ENCODE results near the gene PCNX4.

PCNX4 gene

DNA sequence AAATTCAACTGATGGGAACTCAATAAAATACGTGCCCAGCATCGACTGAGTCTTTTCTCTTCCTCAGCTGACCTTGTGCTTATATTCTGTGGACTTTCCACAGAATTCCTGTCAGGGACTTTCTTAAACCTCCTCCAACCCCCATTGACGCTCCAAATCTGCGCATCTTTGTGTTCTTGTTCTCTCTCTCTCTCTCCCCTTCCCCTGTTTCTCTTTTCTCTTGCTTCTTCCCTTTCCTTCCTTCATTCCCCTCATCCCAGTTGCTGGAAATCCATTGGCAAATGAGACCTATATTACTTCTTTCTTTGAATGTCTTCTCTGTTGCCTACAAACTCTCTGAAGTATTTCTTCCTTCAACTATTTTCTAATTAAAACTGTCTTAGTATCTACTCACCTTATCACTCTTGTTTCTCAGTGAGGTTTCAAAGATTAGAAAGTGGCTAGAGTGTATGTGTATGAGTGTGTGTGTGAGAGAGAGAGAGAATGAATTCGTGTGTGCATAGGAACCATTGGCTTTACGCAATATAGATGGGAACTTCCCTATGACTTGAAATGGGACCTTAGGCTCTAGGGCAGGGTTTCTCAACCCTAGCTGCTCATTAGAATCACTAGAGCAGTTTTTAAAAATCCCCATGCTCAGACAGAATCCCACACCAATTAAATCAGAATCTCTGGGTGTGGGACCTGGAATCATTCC, 115.3 kb downstream of the PCNX4 start:
- DNase-seq (ENCODE audit: low read depth): no peak

DNA sequence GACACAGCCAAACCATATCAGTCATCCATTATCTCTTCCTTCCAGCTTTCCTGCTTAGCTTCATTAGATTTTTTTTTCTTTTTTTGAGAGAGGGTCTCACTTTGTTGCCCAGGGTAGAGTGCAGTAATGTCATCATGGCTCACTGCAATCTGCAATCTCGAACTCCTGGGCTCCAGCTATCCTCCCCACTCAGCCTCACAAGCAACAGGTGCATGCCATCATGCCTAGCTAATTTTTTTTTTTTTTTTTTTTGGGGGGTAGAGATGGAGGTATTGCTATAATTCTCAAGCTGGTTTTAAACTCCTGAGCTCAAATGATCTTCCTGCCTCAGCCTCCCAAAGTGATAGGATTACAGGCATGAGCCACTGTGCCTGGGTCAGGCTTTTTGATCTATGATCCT, 119.0 kb downstream of the PCNX4 start:
- DNase-seq (ENCODE audit: low read depth): no peak

DNA sequence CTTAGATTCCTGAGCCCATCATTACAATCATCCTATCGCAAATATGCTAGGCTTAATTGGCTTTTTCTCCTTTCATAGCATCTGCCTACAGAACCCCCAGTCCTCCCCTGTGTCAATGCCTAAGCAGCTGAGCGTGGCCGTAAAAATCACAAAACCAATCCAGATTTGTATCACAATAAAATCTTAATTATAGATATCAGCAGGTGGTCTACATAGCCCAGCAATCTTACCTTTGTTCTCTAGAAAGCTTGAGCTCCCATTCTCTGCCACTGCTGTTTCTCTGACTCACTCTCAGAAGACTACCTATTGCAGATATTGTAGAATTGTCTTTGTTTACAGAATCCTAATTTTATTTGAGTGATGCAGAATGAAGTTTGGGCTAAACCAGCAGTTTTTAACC, 119.4 kb downstream of the PCNX4 start:
- no peak for DNase-seq (ENCODE audit: low read depth)

DNA sequence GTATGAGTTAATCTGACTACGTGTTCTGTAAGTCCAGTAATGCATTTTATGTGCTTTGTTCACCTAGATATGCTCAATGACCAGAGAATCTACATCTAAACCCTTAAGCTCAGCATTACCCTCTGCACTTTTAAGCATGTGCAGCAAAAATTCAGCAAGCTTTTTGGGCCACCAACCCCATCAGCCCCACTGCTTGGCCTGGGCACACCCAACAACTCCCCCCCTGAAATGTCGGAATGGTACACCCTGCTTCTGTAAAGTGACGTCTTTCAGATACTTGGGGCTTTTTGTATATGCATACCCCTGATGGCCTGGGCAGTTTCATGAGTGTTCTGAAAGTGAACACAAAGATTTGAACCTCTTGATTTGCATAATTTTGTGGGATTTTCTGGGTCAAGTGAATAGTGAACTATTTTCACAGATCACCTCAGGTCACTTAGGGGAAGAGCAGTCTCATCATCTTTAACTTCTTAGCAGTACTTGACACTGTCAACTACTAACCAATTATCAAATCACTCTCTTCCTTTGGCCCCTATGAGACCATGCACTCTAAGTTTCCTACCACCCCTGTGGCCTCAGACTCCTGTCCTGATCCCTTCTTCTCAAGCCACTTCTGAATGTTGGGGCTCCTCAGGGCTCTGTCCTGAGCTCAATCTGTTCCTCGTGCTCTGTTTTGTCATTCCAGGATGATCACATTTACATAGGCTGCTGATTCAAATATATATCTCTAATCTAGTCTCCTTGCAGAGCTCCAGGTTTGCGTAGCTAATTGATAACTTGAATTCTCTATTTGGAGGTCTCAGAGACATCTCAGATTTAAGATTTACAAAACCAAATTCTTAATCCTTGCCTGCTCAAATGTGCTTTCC, 121.0 kb downstream of the PCNX4 start:
- DNase-seq (ENCODE audit: low read depth): no peak

DNA sequence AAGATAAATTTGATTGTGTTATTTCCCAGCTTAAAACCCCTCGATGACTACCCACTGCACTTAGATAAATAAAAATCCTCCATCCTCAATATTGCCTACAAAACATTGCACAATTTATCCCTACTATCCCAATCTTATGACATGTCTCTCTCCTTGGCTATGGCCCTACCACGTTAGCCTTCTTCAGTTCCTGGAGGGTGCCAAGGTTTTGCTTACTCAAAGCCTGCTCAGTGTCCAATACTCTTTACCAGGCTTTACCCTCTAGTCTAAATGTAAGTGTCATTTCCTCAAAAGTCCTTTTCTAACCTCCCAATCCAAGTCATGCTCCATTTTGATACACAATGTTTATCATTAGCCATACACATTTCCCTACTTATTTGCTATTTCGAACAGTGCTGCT, 122.3 kb downstream of the PCNX4 start:
- DNase-seq (ENCODE audit: low read depth): no peak

DNA sequence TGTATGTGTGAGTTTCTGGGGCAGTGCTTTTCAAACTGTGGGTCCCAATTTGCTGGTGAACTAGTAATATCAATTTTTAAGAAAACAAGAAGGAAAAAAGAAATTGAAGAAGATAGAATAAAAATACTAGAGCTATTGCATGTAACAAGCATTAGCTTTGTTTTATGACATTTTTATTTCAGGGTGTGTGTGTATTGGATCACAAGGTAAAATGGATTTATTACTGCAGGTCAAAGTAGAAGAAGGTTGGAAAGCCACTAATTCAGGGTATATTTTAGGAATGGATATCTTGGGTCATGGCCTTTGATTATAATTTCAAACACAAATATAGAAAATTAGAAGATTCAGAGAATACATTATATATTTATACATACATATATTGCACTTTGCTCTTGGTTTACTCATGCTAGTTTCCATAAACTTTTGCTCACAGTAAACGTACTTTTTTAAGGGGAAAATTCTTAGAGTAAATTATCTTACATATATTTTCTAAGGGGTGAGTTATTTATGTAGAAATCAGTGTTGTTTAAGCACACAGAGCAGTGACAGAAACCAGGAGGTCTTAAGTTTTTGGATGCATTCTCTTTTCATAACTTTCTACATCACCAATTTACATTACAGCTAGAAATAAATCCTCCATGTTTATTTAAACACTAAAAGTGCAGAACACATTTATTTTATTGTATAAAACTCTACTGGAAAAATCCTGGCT, 122.8 kb downstream of the PCNX4 start:
- DNase-seq (ENCODE audit: low read depth): no peak

DNA sequence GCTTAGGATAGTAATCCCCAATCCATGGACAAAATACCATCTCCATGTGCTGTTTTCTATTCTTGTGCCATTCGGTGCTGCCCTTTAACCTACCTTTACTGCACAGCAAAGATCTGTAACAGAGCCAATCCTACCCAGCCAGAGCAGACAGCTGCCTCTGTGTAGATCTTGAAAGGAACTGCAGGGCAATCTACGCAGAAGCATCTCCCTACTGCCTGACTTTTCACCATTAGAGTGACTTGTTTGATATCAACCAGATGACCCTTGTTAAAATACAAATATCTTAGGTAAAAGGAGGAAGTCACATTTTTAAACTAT, 123.4 kb downstream of the PCNX4 start:
- DNase-seq (ENCODE audit: low read depth): no peak

DNA sequence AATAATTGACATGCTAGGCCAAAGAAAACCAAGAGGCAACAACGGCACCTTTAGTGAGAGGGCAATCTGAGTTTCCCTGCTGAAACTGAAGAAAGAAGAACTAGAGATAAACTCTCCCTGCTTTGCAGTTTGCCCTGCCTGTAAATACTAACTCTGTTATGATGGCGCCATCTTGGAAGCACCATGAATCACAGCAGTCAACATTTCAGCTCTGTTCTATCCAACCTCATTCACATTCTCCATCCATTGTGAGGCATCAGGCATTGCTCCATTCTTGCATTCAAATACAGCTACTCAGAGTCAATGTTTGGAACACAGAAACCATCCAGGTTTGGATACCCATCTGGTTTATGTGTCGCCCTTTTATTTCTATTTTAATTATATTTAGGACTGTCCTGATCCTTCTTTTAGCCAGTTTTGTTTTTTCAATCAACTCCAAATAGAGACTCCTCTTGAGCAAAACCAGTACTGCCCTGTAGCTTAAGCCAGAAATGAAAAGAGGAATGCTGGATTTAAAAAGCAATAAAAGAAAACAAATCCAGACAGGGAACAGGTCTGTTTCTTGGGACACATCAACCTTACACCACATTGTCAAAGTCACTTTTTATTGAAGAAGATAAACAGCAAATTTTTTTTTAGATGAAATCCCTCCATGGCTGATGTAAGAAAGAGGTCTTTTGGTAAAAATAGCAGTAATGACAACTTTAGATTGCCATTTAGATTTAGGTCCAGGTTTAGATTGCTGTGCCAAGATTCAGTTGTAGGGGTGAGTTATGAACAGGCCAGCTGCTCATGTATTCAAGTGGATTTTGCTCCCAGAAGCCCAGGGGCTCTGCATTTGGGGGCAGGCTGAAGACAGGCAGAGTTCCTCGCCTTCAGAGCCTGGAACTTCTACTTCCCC, 124.0 kb downstream of the PCNX4 start:
- DNase-seq (ENCODE audit: low read depth): no peak

DNA sequence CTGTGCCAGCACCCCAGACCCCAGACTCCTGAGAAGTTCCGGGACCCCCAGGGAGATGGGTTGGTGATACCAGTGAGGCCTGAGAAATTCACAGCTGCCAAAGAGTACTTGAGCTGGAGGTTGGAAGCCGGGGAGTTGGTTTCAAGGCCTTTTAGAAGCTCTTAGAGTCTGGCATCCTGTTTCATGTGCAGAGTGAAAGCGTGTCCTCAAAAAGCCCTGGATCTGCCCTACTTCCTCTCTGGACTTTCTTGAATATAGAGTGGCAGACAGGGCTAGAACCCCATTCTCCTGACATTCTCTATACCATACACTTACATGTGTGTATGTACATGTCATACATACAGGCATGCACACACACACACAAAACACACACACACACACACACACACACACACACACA, 126.0 kb downstream of the PCNX4 start:
- DNase-seq (ENCODE audit: low read depth): no peak

Data from CMK (cell line).